Activated naive CD8-positive, alpha-beta T cell treated with anti-CD3 and anti-CD28 coated beads, Interleukin-2, amount 50 U/mL, for 24 hours (primary cell): ENCODE measurements around the gene PRDM16.
"Not testable (repeated sequence)": the region's sequence is repeated elsewhere in the genome, so short reads cannot be mapped to it uniquely, and the experiment has no call there.

Experiments
- ATAC-seq: fragments of 150-1000 bp; cut with Tn5 transposase; one replicate; pipeline ENCODE4 v1.10.0; 2021
- DNase-seq: peaks from one replicate; pipeline ENCODE4 v3.0.0; 2021
- H3K27ac Mint-ChIP-seq: one replicate; pipeline ENCODE4 v1.8.0; 2021; ENCODE audit warnings: mild to moderate bottlenecking, mixed read lengths
- H3K27me3 Mint-ChIP-seq: one replicate; pipeline ENCODE4 v1.8.0; 2021; ENCODE audit warnings: mixed read lengths
- H3K36me3 Mint-ChIP-seq: one replicate; pipeline ENCODE4 v1.8.0; 2021; ENCODE audit warnings: low read depth, mixed read lengths
- H3K4me1 Mint-ChIP-seq: one replicate; pipeline ENCODE4 v1.8.0; 2021; ENCODE audit warnings: mixed read lengths
- H3K4me3 Mint-ChIP-seq: one replicate; pipeline ENCODE4 v1.8.0; 2021; ENCODE audit warnings: mild to moderate bottlenecking, moderate library complexity, mixed read lengths
- H3K9me3 Mint-ChIP-seq: one replicate; pipeline ENCODE4 v1.8.0; 2021; ENCODE audit warnings: mixed read lengths

PRDM16 gene

DNA sequence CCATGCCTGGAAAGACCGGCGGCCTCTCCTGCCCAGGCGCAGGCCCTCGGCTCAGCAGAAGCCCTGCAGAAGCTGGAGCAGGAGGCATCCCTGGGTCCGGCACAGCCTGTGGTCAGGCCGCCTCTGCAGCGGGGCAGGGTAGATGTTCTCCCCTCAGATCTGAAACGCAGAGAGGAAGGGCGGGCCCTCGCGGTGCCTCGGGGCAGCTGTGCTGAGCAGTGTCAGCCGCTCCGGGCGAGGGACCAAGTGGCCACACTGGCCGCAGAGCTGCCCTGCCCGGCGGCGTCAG is 210.1 kb downstream of the PRDM16 start:
- no peaks in the 10 kb centered on the region for H3K27me3 Mint-ChIP-seq
- DNase-seq (no peak), ATAC-seq (no peak)
- H3K4me1 Mint-ChIP-seq, result no peaks in the 10 kb centered on the region
- no peak overlapping the region for H3K27ac Mint-ChIP-seq
- H3K36me3 Mint-ChIP-seq, result no peaks in the 10 kb centered on the region
- no peak overlapping the region for H3K4me3 Mint-ChIP-seq
- no peaks in the 10 kb centered on the region for H3K9me3 Mint-ChIP-seq

GRCh38 chr1:3281735-3282134 is 212.7 kb downstream of the PRDM16 start:
- no peak for DNase-seq

GRCh38 chr1:3282186-3282585 is 213.2 kb downstream of the PRDM16 start:
- no peak overlapping the region for H3K4me3 Mint-ChIP-seq
- peaks cover 2% of the 10 kb centered on the region for H3K27me3 Mint-ChIP-seq
- no peaks in the 10 kb centered on the region for H3K4me1 Mint-ChIP-seq
- H3K36me3 Mint-ChIP-seq, result no peaks in the 10 kb centered on the region
- no peak overlapping the region for H3K27ac Mint-ChIP-seq
- DNase-seq (no peak), ATAC-seq (no peak)
- no peaks in the 10 kb centered on the region for H3K9me3 Mint-ChIP-seq

More at GRCh38 chr1:3281735-3282134, 212.7 kb downstream of the PRDM16 start:
- Mint-ChIP-seq H3K9me3 (no peaks in the 10 kb centered on the region), H3K4me3 (no peak overlapping the region), H3K27ac (no peak overlapping the region), H3K36me3 (no peaks in the 10 kb centered on the region), H3K4me1 (no peaks in the 10 kb centered on the region), H3K27me3 (peaks cover 2% of the 10 kb centered on the region)
- ATAC-seq, result no peak

- no peak for DNase-seq
- no peaks in the 10 kb centered on the region for H3K9me3 Mint-ChIP-seq
- ATAC-seq, result no peak
- H3K27ac Mint-ChIP-seq, result no peak overlapping the region
- H3K4me3 Mint-ChIP-seq, result no peak overlapping the region
- peaks cover 2% of the 10 kb centered on the region for H3K27me3 Mint-ChIP-seq
- no peaks in the 10 kb centered on the region for H3K4me1 Mint-ChIP-seq
- H3K36me3 Mint-ChIP-seq, result no peaks in the 10 kb centered on the region
Observed at GRCh38 chr1:3282656-3283430, 213.8 kb downstream of the PRDM16 start.

DNA sequence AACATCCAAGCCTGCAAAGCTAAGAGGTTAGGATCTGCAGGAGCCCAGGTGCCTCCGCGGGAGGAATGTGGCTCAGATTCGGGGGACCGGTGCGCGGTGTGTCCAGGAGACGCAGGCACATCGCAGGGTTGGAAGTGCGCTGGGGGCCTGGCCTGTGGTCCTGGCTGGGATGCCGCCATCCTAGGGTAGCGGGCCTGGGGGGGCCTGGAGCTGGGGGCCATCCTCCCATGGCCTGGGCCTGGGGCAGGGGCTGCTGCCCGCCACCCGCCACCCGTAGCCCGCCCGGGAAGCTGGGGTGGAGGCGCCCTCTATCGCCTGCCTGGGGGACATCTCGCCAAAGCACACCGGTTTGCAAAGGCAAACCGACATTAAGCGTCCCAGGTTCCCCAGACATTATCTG is 214.8 kb downstream of the PRDM16 start:
- Mint-ChIP-seq H3K9me3 (no peaks in the 10 kb centered on the region), H3K36me3 (no peaks in the 10 kb centered on the region), H3K4me3 (no peak overlapping the region), H3K27me3 (peaks cover 2% of the 10 kb centered on the region), H3K27ac (no peak overlapping the region), H3K4me1 (no peaks in the 10 kb centered on the region)
- no peak for ATAC-seq
- DNase-seq, result peak; percentile 31

GRCh38 chr1:3284691-3285090 is 215.7 kb downstream of the PRDM16 start:
- no peak overlapping the region for H3K27ac Mint-ChIP-seq
- peaks cover 2% of the 10 kb centered on the region for H3K27me3 Mint-ChIP-seq
- no peaks in the 10 kb centered on the region for H3K4me1 Mint-ChIP-seq
- DNase-seq (no peak), ATAC-seq (no peak)
- no peak overlapping the region for H3K4me3 Mint-ChIP-seq
- no peaks in the 10 kb centered on the region for H3K9me3 Mint-ChIP-seq
- H3K36me3 Mint-ChIP-seq, result no peaks in the 10 kb centered on the region

DNA sequence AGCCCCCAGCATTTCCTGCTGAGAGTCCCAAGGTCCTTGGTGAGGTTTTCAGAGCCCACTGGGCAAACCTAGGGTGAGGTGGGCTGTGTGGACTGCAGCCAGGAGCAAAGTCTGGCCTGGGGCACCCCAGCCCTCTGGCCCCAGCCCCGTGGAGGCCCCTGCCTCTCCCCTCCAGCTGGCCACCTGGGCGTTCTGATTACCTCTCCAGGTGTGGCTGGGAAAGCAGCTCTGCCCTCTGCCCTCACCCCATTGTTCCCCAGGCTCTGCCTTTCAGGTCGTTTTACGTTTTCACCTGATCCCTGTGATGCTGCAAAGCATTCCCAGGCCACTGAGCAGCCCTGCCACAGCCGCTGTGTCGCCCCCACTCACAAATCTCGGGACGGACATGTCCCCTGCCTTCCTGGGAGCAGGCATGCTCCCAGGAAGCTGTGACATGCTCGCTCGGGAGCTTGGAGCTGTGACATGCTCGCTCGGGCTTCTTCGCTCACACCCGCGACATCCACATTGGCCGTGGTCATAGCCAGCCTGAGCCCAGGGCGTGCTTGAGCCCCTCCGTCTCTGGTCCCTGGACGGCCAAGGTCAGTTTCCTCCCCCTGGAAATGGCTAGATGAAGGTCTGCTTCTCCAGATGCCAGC is 216.2 kb downstream of the PRDM16 start:
- Mint-ChIP-seq H3K4me1 (no peaks in the 10 kb centered on the region), H3K36me3 (no peaks in the 10 kb centered on the region), H3K27ac (no peak overlapping the region), H3K27me3 (peaks cover 2% of the 10 kb centered on the region), H3K4me3 (no peak overlapping the region), H3K9me3 (no peaks in the 10 kb centered on the region)
- ATAC-seq (no peak), DNase-seq (no peak)

GRCh38 chr1:3287095-3287494 is 218.1 kb downstream of the PRDM16 start:
- not testable (repeated sequence) for H3K4me1 Mint-ChIP-seq, ATAC-seq, H3K36me3 Mint-ChIP-seq, H3K27me3 Mint-ChIP-seq, H3K9me3 Mint-ChIP-seq, H3K27ac Mint-ChIP-seq, DNase-seq, H3K4me3 Mint-ChIP-seq

GRCh38 chr1:3287656-3288160 is 218.7 kb downstream of the PRDM16 start:
- Mint-ChIP-seq H3K9me3 (no peaks in the 10 kb centered on the region), H3K27ac (no peak overlapping the region), H3K4me3 (no peak overlapping the region), H3K27me3 (peaks cover 2% of the 10 kb centered on the region), H3K4me1 (no peaks in the 10 kb centered on the region), H3K36me3 (no peaks in the 10 kb centered on the region)
- ATAC-seq, result no peak
- DNase-seq, result no peak

DNA sequence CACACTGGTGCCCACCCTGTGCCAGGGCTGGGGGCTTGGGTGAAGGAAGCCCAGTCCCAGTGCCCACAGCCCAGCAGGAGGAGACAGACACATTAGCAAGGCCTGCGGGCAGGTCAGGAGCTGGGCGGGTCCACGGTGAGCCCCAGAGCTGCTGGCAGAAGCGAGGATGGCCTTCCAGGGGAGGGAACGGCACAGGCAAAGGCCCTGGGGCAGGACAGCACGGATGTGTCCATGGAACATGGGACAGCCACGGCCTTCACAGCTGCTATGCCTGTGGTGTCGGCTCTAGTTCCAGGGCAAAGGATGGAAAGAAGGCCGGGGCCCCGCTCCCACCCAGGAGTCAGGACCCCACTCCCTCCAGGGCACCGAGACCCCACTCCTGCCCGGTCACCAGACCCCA is 220.5 kb downstream of the PRDM16 start:
- no peak for ATAC-seq

DNA sequence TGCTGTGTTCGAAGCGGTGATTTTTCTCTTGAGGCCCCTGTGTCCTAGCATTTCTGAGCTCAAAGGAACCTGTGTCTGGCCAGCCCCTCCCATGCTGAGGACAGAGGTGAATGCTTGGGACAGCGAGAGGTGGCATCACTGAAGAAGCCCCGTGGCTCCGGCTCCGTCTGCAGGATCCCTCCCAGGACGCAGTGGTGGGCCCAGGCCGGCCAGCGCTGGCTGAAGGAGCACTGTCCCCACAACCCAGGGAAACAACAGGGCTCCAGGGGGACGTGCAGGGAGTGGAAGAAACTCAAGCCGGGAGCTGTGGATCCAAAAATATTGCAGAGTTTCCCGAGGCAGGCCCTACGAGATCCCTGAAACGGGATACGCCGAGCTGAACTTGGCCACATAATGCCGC is 221.4 kb downstream of the PRDM16 start:
- Mint-ChIP-seq H3K36me3 (no peaks in the 10 kb centered on the region), H3K4me1 (no peaks in the 10 kb centered on the region), H3K4me3 (no peak overlapping the region), H3K9me3 (no peaks in the 10 kb centered on the region), H3K27ac (no peak overlapping the region), H3K27me3 (peaks cover 2% of the 10 kb centered on the region)
- no peak for ATAC-seq
- DNase-seq, result no peak

More for the DNA sequence above, 220.5 kb downstream of the PRDM16 start:
- no peak overlapping the region for H3K27ac Mint-ChIP-seq
- H3K4me1 Mint-ChIP-seq, result no peaks in the 10 kb centered on the region
- H3K27me3 Mint-ChIP-seq, result peaks cover 2% of the 10 kb centered on the region
- H3K36me3 Mint-ChIP-seq, result no peaks in the 10 kb centered on the region
- H3K9me3 Mint-ChIP-seq, result no peaks in the 10 kb centered on the region
- no peak overlapping the region for H3K4me3 Mint-ChIP-seq
- no peak for DNase-seq

DNA sequence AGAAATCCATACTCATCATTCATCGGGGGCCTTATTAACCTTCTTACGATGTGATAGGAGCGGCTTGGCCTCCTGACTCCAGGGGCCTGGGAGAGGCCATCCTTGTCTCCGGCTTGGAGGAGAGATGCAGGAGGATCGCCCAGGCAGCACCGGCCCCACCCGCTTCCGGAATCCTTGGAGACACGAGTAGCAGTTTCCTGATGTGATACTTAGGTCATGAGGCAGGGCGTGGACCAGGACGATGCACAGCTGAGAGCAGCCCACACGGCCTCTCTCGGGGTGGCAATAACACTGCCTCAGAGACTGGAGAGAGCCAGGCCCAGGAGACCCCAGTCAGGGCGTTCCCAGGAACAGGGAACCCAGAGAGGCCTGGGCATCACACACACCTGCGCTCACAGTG is 221.9 kb downstream of the PRDM16 start:
- Mint-ChIP-seq H3K4me3 (no peak overlapping the region), H3K9me3 (no peaks in the 10 kb centered on the region)
- no peak for DNase-seq

DNA sequence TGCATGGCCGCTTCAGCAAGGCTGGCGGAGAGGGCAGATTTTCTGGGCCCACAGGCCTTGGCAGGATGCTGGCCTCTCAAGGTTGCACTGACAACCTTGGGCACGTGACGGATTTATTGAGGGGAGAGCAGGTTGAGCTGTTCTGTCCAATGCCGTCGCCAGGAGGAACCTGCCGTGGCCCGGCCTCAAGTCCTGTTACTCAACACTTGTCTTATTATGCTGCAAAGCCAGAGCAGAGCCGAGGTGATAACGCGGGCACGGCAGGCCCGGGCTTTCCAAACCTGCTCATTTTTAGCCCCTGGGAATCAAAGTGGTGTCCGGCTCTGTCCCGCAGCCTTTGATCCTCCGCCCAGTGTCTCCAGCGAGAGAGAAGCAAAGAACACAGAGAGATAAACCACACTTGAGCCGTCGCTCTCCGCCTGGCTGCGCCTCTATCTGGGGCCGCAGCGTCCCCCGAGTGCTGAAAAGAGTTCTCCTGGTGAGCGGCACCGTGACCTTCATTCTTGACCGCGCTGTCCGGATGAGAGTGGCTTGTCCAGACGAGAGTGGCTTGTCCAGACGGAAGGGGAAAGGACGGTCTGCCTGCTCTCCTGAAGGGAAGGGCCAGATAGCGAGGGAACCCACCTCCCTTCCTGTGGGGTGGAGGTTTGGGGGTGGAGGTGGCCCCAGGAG is 223.2 kb downstream of the PRDM16 start:
- DNase-seq (no peak), ATAC-seq (no peak)
- H3K4me3 Mint-ChIP-seq, result no peak overlapping the region
- H3K36me3 Mint-ChIP-seq, result no peaks in the 10 kb centered on the region
- H3K9me3 Mint-ChIP-seq, result no peaks in the 10 kb centered on the region
- H3K27me3 Mint-ChIP-seq, result no peaks in the 10 kb centered on the region
- no peak overlapping the region for H3K27ac Mint-ChIP-seq
- no peaks in the 10 kb centered on the region for H3K4me1 Mint-ChIP-seq

More for the DNA sequence above, 221.9 kb downstream of the PRDM16 start:
- H3K4me1 Mint-ChIP-seq, result no peaks in the 10 kb centered on the region
- H3K36me3 Mint-ChIP-seq, result no peaks in the 10 kb centered on the region
- peaks cover 2% of the 10 kb centered on the region for H3K27me3 Mint-ChIP-seq
- no peak overlapping the region for H3K27ac Mint-ChIP-seq
- no peak for ATAC-seq

DNA sequence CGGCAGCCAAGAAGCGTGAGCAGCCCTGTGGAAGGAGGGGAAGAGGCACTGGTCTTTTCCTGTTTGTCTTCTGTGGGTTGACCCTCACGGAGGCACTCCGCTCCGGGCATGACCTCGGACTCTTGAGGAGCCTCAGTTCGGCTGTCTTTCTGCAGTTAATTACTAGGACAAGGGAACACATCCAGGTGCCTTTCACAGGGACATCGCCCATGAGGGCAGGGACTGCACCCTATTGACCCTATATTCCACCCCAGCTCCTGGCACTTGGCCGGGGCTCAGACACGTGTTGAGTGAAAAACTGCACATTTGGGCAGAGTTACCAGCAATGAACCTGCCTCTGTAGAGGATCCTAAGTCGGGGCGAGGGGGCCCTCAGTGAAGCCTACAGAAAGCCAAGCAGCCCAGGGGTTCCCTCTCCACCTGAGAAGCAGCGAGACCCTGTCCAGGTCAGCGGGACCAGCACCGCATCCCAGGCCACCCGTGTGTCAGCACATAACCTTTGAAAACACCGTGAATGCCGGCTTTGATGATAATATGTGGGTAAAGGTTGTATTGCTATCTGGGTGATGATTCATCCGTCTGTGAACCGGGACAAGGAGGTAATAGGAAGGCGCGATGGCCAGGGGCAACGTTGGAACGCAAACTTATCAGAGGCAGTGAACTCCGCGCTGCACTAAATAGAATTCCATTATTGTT is 224.0 kb downstream of the PRDM16 start:
- no peak for DNase-seq
- ATAC-seq, result no peak
- no peaks in the 10 kb centered on the region for H3K9me3 Mint-ChIP-seq
- no peaks in the 10 kb centered on the region for H3K27me3 Mint-ChIP-seq
- H3K4me1 Mint-ChIP-seq, result no peaks in the 10 kb centered on the region
- H3K27ac Mint-ChIP-seq, result no peak overlapping the region
- no peak overlapping the region for H3K4me3 Mint-ChIP-seq
- H3K36me3 Mint-ChIP-seq, result no peaks in the 10 kb centered on the region
